Kidney (tissue), 14 donors: ENCODE results near the gene CHL1. TPM values are rescaled to one million over a fixed set of nuclear protein-coding genes. Genes with fewer than 3 reads are reported as not detected.

ENCODE experiments used
- DNase-seq, 5 donors: peaks; one replicate each; pipeline ENCODE4 v3.0.0-alpha.2; 2013 to 2020
- FAIRE-seq: peaks from 2 replicates; lab custom pipeline; 2012; peaks lifted over from hg19 to GRCh38; lab: Jason Lieb, UNC
- H3K27ac ChIP-seq, 2 donors: one replicate each; pipeline ENCODE4 v1.7.0; 2013; ENCODE audit warnings: low read depth in 2 of 2, low read length in 2 of 2, inconsistent platforms in 1 of 2
- H3K27me3 ChIP-seq: one replicate; pipeline ENCODE4 v1.7.1; 2013; ENCODE audit warnings: low read length, inconsistent platforms; ENCODE audit not compliant: control insufficient read depth, insufficient read depth
- H3K36me3 ChIP-seq, 3 donors: one replicate each; pipeline versions ENCODE4 v1.7.0 to v1.7.1; 2013; ENCODE audit warnings: low read length in 3 of 3, control low read depth in 1 of 3, inconsistent platforms in 1 of 3; ENCODE audit not compliant: insufficient read depth in 3 of 3, control insufficient read depth in 2 of 3
- H3K4me1 ChIP-seq, 3 donors: one replicate each; pipeline versions ENCODE4 v1.7.0 to v1.7.1; 2013; ENCODE audit warnings: low read length in 3 of 3, inconsistent platforms in 1 of 3, low read depth in 1 of 3; ENCODE audit not compliant: control insufficient read depth in 2 of 3, insufficient read depth in 2 of 3
- H3K4me3 ChIP-seq, 3 donors: one replicate each; pipeline versions ENCODE4 v1.7.0 to v1.8.1; 2013; ENCODE audit warnings: low read length in 3 of 3, control low read depth in 1 of 3, inconsistent platforms in 1 of 3
- H3K9ac ChIP-seq, 3 donors: one replicate each; pipeline versions ENCODE4 v1.7.0 to v1.7.1; 2013; ENCODE audit warnings: low read length in 3 of 3, control low read depth in 1 of 3, inconsistent platforms in 1 of 3
- H3K9me3 ChIP-seq, 3 donors: one replicate each; pipeline versions ENCODE4 v1.7.0 to v1.7.1; 2013; ENCODE audit warnings: low read length in 3 of 3, control low read depth in 1 of 3, inconsistent platforms in 1 of 3; ENCODE audit not compliant: control insufficient read depth in 2 of 3, insufficient read depth in 1 of 3
- intact Hi-C: fragments of 100-400 bp; cut with DNase I; formaldehyde crosslinking; loops from one replicate; pipeline ENCODE4 v1.11.1; 2022
- polyA plus RNA-seq: library from polyadenylated mRNA; stranded (reverse); fragments of 350-450 nt; fragmentation: Illumina TruSeq; extraction: RNeasy Lipid Tissue Mini Kit (QIAGEN cat#74804); gene quantifications from one replicate; pipeline ENCODE4 v1.2.3, GENCODE V29; 2014; ENCODE audit warnings: low read depth, low replicate concordance; ENCODE audit not compliant: insufficient read depth
- total RNA-seq: library from RNA; stranded (reverse); fragmentation: NEBNext Ultra II Directional; extraction: Animal tissue kit (Norgen Biotek cat#: 25700); gene quantifications from one replicate; pipeline ENCODE4 v1.2.1, GENCODE V29; 2021
- TF ChIP-seq, protein P1 (sequence below): IDR thresholded peaks from 3 replicates; pipeline ENCODE4 v1.5.1; 2012; ENCODE audit warnings: mild to moderate bottlenecking, moderate library complexity, borderline replicate concordance; ENCODE audit not compliant: insufficient read depth; ENCODE audit errors: extremely low read depth
- donor health status: control.
- donor health status: control.
- donor health status: control.
- donor health status: control.
- donor health status: control.
- donor health status: DM: yes; HTN: yes; CAD: no.
- donor health status: Normal renal cell carcinoma (clear cell type).

Gene CHL1
- total and polyA plus RNA-seq, 2 donors from 2014 or later = 10.6 to 109 TPM

DNA sequence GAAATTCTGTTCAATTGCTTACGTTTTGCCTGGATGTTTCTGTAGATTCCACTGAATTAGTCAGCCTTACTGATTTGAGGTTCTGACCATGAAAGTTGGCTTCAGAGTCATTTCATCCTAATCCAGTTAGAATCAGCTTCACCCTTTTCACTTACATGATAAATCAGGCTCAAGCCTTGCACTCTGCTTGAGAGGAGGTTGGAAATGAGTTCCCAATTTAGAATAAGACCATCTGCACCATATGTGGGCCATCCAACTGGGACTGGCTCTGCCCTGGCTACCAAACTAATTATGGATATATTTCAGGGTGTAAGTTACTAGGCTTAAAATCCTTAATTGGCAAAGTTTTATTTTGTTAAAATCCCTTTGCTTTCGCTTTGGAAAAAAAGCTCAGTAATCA is 255.7 kb downstream of the CHL1 start:
- H3K4me1 ChIP-seq = no peaks in the 10 kb centered on the region
- H3K27me3 ChIP-seq = no peaks in the 10 kb centered on the region
- FAIRE-seq = no peak
- H3K9me3 ChIP-seq = no peaks in the 10 kb centered on the region
- H3K9ac ChIP-seq = no peak overlapping the region
- H3K27ac ChIP-seq = no peak overlapping the region
- TF ChIP-seq, protein P1, sequence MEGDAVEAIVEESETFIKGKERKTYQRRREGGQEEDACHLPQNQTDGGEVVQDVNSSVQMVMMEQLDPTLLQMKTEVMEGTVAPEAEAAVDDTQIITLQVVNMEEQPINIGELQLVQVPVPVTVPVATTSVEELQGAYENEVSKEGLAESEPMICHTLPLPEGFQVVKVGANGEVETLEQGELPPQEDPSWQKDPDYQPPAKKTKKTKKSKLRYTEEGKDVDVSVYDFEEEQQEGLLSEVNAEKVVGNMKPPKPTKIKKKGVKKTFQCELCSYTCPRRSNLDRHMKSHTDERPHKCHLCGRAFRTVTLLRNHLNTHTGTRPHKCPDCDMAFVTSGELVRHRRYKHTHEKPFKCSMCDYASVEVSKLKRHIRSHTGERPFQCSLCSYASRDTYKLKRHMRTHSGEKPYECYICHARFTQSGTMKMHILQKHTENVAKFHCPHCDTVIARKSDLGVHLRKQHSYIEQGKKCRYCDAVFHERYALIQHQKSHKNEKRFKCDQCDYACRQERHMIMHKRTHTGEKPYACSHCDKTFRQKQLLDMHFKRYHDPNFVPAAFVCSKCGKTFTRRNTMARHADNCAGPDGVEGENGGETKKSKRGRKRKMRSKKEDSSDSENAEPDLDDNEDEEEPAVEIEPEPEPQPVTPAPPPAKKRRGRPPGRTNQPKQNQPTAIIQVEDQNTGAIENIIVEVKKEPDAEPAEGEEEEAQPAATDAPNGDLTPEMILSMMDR = no peak
- intact Hi-C loops = no loop called here
- no peak for DNase-seq
- no peaks in the 10 kb centered on the region for H3K36me3 ChIP-seq
- H3K4me3 ChIP-seq = no peak overlapping the region

DNA sequence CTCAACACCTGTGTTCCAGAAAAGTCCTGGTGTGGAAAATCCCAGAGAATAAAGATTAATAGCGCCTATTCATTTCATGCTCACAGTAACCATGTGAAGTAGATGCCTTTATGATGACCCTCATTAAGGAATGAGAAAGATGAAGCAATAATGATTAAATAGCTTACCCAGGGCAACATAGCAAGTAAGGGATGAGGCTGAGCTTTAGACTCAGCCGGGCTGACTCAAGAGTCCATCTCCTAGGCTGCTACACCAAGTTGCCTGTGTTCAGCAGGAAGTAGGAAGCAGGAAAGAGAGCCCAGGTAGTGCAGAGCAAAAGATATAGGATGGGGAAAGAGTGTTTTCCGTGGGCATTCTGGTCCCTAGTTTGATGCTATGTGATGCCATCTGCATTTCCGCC is 256.5 kb downstream of the CHL1 start:
- H3K9ac ChIP-seq = no peak overlapping the region
- H3K4me1 ChIP-seq = no peaks in the 10 kb centered on the region
- no peak overlapping the region for H3K27ac ChIP-seq
- H3K36me3 ChIP-seq = no peaks in the 10 kb centered on the region
- TF ChIP-seq, protein P1 = no peak
- no peak for FAIRE-seq
- no peaks in the 10 kb centered on the region for H3K9me3 ChIP-seq
- H3K27me3 ChIP-seq = no peaks in the 10 kb centered on the region
- intact Hi-C loops = no loop called here
- no peak overlapping the region for H3K4me3 ChIP-seq
- DNase-seq = no peak

DNA sequence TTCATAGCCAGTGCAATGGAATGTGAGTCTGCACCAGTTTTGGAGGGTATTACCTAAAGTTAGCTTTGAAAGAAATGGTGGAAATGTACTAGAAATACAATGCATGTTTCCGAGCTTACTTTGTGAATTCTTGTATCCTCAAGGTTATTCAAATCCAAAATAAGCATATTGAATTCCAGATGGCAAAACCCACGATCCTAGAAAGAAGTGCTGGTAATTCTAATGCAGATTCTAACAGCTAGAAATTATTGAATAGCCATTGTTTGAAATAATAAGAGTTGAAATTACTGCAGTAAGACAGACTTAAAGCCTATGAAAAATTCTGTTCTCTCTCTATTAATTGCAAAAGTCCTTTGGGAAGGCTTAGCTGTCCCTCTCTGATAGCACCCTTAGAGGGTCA is 258.4 kb downstream of the CHL1 start:
- Histone ChIP-seq H3K36me3 (no peaks in the 10 kb centered on the region), H3K4me3 (no peak overlapping the region), H3K27me3 (no peaks in the 10 kb centered on the region), H3K9ac (no peak overlapping the region), H3K9me3 (no peaks in the 10 kb centered on the region), H3K4me1 (no peaks in the 10 kb centered on the region), H3K27ac (no peak overlapping the region)
- no peak for DNase-seq
- FAIRE-seq = no peak
- TF ChIP-seq, protein P1 = no peak
- intact Hi-C loops = no loop called here

DNA sequence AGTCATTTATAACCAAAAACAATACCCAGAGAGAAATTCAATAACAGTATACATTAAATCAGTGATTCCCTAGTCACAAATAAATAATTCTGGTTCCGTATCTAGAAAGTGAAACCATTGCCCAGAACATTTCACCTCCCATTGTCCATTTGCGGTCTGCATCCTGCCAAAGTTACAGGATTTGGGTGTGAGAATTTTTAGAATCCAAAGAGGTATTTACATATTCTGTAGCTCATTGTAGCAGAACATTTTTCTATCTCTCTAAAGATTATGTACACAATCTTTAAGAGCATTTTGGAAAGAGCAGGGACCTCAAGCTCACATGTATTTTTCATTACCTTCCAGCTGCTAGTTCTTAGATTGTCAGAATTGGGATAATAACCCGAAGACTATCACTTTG is 261.6 kb downstream of the CHL1 start:
- no peak for DNase-seq
- Histone ChIP-seq H3K9ac (no peak overlapping the region), H3K27ac (no peak overlapping the region), H3K4me1 (no peaks in the 10 kb centered on the region), H3K9me3 (no peaks in the 10 kb centered on the region), H3K27me3 (no peaks in the 10 kb centered on the region), H3K36me3 (no peaks in the 10 kb centered on the region), H3K4me3 (no peak overlapping the region)
- FAIRE-seq = no peak
- TF ChIP-seq, protein P1 = no peak
- intact Hi-C loops = no loop called here
